Activated CD8-positive, alpha-beta memory T cell treated with anti-CD3 and anti-CD28 coated beads, Interleukin-2, amount 50 U/mL, for 1 hour (primary cell): ENCODE data around the gene URI1.

ENCODE experiments used
- DNase-seq: peaks from one replicate; pipeline ENCODE4 v3.0.0-alpha.2; 2020; ENCODE audit errors: extremely low read depth

Gene URI1

GRCh38 chr19:30059741-30060457, 117.9 kb downstream of the URI1 start:
- DNase-seq: no peak

DNA sequence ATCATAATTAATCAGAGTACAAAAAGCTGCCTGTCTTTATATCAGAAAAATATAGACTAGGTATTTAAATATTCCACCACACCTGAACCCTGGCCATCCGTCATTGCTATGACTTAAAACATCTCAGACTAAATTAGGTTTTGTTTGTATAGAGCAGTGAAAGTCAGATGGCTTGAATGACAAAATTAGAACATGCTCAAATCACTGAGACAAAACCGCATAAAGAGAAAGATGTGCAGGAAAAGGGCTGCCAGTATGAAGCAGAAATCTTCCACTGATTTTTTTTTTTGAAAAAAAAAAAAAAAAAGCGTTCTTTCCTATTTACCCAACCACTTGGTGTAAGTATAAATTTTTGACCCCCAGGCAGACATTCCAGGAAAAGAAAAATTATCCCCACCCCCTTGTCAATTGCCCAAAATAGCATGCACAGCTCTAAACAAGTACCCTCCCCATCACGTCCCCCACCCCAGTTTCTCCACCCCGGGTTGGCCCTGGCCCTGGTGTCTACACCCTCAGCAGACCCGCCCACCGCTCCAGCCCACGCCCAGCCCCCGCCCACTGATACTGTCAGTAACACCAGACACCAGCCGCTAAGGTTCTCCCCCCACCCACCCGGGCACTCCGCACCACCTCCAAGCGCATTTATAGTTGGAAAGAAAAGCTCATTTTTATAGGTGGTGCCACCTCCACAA, 118.6 kb downstream of the URI1 start:
- no peak for DNase-seq

GRCh38 chr19:30061223-30062064, 119.4 kb downstream of the URI1 start:
- no peak for DNase-seq

- no peak for DNase-seq
These were observed 120.2 kb downstream of the URI1 start for GRCh38 chr19:30062065-30062906.

GRCh38 chr19:30062907-30063649, 121.0 kb downstream of the URI1 start:
- DNase-seq: no peak

DNA sequence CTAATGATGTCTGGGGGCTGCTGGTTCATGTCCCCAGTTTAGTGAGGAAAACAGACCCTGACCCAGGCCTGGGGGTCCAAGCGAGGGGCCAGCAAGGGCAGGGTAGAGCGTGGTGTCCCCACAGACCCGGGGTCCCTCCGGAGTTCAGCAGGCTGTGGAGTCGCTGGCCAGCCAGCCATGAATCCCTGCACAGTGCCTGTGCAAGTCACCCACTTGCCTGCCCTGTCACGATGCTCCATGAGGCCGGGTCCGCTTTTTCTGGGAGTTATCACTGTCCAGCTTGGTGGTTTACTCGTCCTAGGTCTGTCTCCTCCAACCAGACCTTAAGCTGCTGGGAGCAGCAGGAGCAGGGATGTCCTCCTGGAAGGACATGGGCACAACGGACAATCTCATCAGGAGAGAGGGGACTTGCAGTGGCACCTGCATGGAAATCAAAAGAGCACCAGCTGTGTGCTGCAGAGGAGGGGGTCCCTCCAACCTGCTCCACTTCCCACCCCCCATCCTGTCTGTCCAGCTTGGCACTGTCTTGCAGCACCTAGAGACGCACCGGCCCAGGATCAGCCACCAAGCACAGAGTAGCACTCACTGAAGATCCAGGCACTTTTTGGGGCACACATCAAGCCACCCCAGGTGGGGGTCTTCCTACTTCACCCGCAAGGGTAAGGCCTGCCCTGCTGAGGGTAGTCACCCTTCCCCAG, 121.8 kb downstream of the URI1 start:
- no peak for DNase-seq

DNA sequence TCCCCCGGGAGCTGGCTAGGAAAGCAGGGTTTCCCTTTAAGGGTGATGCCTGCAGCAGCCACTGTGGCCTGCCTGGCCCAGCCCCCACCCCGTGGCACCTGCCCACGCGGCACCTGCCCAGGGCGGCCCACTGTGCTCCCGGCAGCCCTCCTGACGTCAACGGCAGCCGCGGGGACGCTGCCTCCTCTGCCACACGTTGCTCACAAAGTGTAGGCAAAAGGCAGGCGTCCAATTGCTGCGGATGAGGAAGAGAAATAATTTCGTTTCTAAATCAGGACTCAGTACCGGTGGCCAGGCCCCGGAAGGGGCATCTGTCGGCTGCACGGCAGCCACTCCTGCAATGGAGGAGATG, 122.3 kb downstream of the URI1 start:
- no peak for DNase-seq

GRCh38 chr19:30064771-30065494, 122.9 kb downstream of the URI1 start:
- DNase-seq: no peak

DNA sequence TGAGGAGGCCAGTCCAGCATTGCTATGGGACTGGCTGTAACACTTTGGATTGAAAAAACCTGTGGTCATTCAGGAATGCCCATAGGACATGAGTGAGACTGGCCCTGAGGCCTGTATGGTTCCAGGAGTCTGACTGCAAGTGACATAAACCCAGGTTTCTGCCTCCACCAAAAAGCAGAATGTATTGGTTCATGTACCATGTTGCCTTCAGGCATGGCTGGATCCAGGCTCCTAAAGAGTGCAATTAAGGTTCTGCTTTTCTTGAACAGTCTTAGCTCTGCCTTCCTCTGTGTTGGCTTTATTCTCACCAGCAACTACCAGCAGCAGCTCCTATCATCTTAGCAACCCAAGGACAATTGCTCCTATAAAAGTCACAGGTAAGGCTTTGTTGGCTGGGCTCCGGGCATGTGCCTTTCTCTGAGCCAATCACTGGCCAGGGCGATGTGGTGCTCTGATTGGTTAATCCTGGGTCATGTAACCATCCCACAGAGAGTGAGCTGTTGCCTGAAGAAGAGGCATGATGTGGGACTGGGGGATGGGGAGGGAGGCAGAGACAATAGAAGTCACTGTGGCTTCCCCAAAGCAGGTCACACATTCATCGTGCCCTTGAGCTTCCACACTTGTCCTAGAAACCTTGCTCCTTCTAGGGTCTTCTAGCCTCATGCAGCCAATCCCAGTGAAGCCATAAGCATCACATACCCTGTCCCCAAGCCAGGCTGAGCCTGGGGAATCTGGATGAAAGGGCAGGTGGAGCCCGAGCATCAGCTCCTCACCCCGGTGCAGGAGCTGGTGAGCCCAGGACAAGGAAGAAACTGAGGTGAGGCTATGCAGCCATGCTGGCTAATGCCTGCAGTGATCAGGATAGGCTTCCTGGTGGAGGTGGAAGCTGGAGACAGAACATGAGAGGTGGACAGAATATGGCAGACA, 123.9 kb downstream of the URI1 start:
- DNase-seq: no peak
